Measurements from ENCODE around the gene FHIP1B.

Gene FHIP1B

DNA sequence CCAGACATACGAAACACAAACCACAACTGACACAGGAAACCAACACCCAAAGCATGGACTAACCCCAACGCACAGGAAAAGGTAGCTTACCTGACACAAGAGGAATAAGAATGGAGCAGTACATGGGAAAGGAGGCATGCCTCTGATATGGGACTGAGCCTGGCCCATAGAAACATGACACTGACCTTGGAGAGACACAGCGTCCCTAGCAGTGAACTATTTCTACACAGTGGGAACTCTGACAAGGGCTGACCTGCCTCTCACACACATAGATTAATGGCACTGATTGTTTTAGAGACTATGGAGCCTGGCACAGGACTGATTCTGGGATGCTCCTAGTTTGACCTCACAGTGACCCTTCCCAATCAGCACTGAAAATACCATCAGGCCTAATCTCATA lies 37.2 kb upstream of the FHIP1B start:
- Histone ChIP-seq H3K9me2 (replicated peaks; ENCODE audit: control insufficient read depth, low read length) (no peaks in the 10 kb centered on the region), H3K27me3 (ENCODE audit: control insufficient read depth, low read length) (peaks cover 3% of the 10 kb centered on the region), H3K27ac (ENCODE audit: low read depth, low read length) (no peak overlapping the region), H3K79me2 (ENCODE audit: control insufficient read depth, low read length) (no peaks in the 10 kb centered on the region), H3K36me3 (ENCODE audit: control insufficient read depth, low read length) (no peaks in the 10 kb centered on the region), H3F3A (ENCODE audit: control insufficient read depth, insufficient read depth) (no peaks in the 10 kb centered on the region), H3K9me3 (ENCODE audit: control insufficient read depth, insufficient read depth, low read length) (no peaks in the 10 kb centered on the region), H3K4me1 (ENCODE audit: control insufficient read depth, low read length) (no peaks in the 10 kb centered on the region), H3K4me3 (ENCODE audit: low read length) (no peak overlapping the region), H4K20me1 (ENCODE audit: control insufficient read depth, insufficient read depth, low read depth, low read length) (no peaks in the 10 kb centered on the region), H3K4me2 (ENCODE audit: low read length) (no peak overlapping the region)
- no peak for TF ChIP-seq EZH2phosphoT487 (IDR thresholded peaks at IDR 0.05; ENCODE audit: borderline replicate concordance, low read length)
- TF ChIP-seq, protein P1, sequence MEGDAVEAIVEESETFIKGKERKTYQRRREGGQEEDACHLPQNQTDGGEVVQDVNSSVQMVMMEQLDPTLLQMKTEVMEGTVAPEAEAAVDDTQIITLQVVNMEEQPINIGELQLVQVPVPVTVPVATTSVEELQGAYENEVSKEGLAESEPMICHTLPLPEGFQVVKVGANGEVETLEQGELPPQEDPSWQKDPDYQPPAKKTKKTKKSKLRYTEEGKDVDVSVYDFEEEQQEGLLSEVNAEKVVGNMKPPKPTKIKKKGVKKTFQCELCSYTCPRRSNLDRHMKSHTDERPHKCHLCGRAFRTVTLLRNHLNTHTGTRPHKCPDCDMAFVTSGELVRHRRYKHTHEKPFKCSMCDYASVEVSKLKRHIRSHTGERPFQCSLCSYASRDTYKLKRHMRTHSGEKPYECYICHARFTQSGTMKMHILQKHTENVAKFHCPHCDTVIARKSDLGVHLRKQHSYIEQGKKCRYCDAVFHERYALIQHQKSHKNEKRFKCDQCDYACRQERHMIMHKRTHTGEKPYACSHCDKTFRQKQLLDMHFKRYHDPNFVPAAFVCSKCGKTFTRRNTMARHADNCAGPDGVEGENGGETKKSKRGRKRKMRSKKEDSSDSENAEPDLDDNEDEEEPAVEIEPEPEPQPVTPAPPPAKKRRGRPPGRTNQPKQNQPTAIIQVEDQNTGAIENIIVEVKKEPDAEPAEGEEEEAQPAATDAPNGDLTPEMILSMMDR (IDR thresholded peaks at IDR 0.05; ENCODE audit: low read depth, low read length, poor library complexity, severe bottlenecking) = no peak

DNA sequence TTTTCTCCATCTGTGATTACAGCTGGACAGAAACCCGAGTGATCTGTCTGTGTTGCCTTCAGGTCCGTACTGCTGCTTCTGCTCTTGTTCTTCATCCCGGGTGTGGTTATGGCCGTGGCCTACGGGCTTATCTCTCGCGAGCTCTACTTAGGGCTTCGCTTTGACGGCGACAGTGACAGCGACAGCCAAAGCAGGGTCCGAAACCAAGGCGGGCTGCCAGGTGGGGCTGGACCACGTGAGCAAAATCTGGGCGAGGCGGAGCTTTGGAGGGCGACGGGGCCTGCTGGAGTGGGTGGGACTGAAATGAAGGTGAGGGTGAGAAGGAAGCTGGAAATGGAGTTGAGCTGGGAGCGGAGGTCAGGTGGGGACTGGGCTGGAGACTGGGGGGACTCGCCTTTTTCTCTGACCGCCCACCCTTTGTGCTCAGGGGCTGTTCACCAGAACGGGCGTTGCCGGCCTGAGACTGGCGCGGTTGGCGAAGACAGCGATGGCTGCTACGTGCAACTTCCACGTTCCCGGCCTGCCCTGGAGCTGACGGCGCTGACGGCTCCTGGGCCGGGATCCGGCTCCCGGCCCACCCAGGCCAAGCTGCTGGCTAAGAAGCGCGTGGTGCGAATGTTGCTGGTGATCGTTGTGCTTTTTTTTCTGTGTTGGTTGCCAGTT lies 36.3 kb upstream of the FHIP1B start:
- no peaks in the 10 kb centered on the region for H3F3A ChIP-seq (ENCODE audit: control insufficient read depth, insufficient read depth)
- TF ChIP-seq EZH2phosphoT487 (IDR thresholded peaks at IDR 0.05; ENCODE audit: borderline replicate concordance, low read length) = no peak
- TF ChIP-seq, protein P1 (IDR thresholded peaks at IDR 0.05; ENCODE audit: low read depth, low read length, poor library complexity, severe bottlenecking) = no peak
- H3K36me3 ChIP-seq (ENCODE audit: control insufficient read depth, low read length) = no peaks in the 10 kb centered on the region
- H4K20me1 ChIP-seq (ENCODE audit: control insufficient read depth, insufficient read depth, low read depth, low read length) = no peaks in the 10 kb centered on the region
- H3K27ac ChIP-seq (ENCODE audit: low read depth, low read length) = no peak overlapping the region
- H3K79me2 ChIP-seq (ENCODE audit: control insufficient read depth, low read length) = no peaks in the 10 kb centered on the region
- H3K4me1 ChIP-seq (ENCODE audit: control insufficient read depth, low read length) = no peaks in the 10 kb centered on the region
- no peaks in the 10 kb centered on the region for H3K9me2 ChIP-seq (replicated peaks; ENCODE audit: control insufficient read depth, low read length)
- H3K4me3 ChIP-seq (ENCODE audit: low read length) = no peak overlapping the region
- H3K4me2 ChIP-seq (ENCODE audit: low read length) = no peak overlapping the region
- H3K9me3 ChIP-seq (ENCODE audit: control insufficient read depth, insufficient read depth, low read length) = no peaks in the 10 kb centered on the region
- H3K27me3 ChIP-seq (ENCODE audit: control insufficient read depth, low read length) = peaks cover 1% of the 10 kb centered on the region

DNA sequence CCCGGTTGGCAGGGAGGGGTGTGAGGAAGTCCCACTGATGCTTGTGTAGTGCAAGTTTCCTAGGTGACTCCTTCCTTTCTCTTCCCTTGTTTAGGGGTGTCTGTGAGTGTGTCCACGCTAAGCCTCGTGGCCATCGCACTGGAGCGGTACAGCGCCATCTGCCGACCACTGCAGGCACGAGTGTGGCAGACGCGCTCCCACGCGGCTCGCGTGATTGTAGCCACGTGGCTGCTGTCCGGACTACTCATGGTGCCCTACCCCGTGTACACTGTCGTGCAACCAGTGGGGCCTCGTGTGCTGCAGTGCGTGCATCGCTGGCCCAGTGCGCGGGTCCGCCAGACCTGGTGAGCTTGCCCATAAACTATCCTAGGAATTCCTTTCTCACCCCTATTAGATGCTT lies 35.6 kb upstream of the FHIP1B start:
- H3K9me3 ChIP-seq (ENCODE audit: control insufficient read depth, insufficient read depth, low read length) = no peaks in the 10 kb centered on the region
- no peak overlapping the region for H3K4me3 ChIP-seq (ENCODE audit: low read length)
- no peak for TF ChIP-seq EZH2phosphoT487 (IDR thresholded peaks at IDR 0.05; ENCODE audit: borderline replicate concordance, low read length)
- no peaks in the 10 kb centered on the region for H4K20me1 ChIP-seq (ENCODE audit: control insufficient read depth, insufficient read depth, low read depth, low read length)
- no peak overlapping the region for H3K27ac ChIP-seq (ENCODE audit: low read depth, low read length)
- H3K79me2 ChIP-seq (ENCODE audit: control insufficient read depth, low read length) = no peaks in the 10 kb centered on the region
- H3K4me1 ChIP-seq (ENCODE audit: control insufficient read depth, low read length) = no peaks in the 10 kb centered on the region
- no peaks in the 10 kb centered on the region for H3K36me3 ChIP-seq (ENCODE audit: control insufficient read depth, low read length)
- no peaks in the 10 kb centered on the region; the same call in none of the 2 replicates for H3K27me3 ChIP-seq (ENCODE audit: control insufficient read depth, low read length)
- H3F3A ChIP-seq (ENCODE audit: control insufficient read depth, insufficient read depth) = no peaks in the 10 kb centered on the region
- H3K9me2 ChIP-seq (replicated peaks; ENCODE audit: control insufficient read depth, low read length) = no peaks in the 10 kb centered on the region
- H3K4me2 ChIP-seq (ENCODE audit: low read length) = no peak overlapping the region

DNA sequence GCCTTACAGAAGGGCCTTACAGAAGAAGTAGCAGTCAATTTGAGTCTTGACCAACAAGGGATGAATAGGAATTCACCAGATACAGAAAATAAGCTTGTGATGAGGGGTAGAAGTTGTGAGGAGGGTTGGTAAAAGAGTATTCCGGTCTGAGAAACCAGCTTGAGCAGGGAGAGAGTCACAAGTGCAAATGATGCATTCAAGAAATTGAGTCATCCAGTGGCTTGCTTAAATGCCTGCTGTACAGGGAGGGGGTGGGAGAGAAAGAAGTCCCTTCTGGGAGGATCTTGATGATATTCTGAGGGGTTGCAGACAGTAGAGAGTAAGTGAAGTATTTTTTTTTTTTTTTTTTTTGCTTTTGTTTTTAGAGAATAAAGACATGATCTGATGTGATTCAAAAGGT lies 34.4 kb upstream of the FHIP1B start:
- no peak overlapping the region for H3K27ac ChIP-seq (ENCODE audit: low read depth, low read length)
- H3K9me3 ChIP-seq (ENCODE audit: control insufficient read depth, insufficient read depth, low read length) = no peaks in the 10 kb centered on the region
- no peak for TF ChIP-seq EZH2phosphoT487 (IDR thresholded peaks at IDR 0.05; ENCODE audit: borderline replicate concordance, low read length)
- TF ChIP-seq, protein P1 (IDR thresholded peaks at IDR 0.05; ENCODE audit: low read depth, low read length, poor library complexity, severe bottlenecking) = no peak
- H3F3A ChIP-seq (ENCODE audit: control insufficient read depth, insufficient read depth) = no peaks in the 10 kb centered on the region
- H3K79me2 ChIP-seq (ENCODE audit: control insufficient read depth, low read length) = no peaks in the 10 kb centered on the region
- no peaks in the 10 kb centered on the region for H3K9me2 ChIP-seq (replicated peaks; ENCODE audit: control insufficient read depth, low read length)
- H4K20me1 ChIP-seq (ENCODE audit: control insufficient read depth, insufficient read depth, low read depth, low read length) = no peaks in the 10 kb centered on the region
- peaks cover 3% of the 10 kb centered on the region for H3K27me3 ChIP-seq (ENCODE audit: control insufficient read depth, low read length)
- H3K4me1 ChIP-seq (ENCODE audit: control insufficient read depth, low read length) = no peaks in the 10 kb centered on the region
- H3K4me3 ChIP-seq (ENCODE audit: low read length) = no peak overlapping the region
- H3K36me3 ChIP-seq (ENCODE audit: control insufficient read depth, low read length) = no peaks in the 10 kb centered on the region
- H3K4me2 ChIP-seq (ENCODE audit: low read length) = no peak overlapping the region
